ENCODE results near the gene CHST8. TPM values are rescaled to one million over a fixed set of nuclear protein-coding genes. Genes with fewer than 3 reads are reported as not detected.

Gene CHST8
- polyA plus RNA-seq, 3 donors, result not detected

DNA sequence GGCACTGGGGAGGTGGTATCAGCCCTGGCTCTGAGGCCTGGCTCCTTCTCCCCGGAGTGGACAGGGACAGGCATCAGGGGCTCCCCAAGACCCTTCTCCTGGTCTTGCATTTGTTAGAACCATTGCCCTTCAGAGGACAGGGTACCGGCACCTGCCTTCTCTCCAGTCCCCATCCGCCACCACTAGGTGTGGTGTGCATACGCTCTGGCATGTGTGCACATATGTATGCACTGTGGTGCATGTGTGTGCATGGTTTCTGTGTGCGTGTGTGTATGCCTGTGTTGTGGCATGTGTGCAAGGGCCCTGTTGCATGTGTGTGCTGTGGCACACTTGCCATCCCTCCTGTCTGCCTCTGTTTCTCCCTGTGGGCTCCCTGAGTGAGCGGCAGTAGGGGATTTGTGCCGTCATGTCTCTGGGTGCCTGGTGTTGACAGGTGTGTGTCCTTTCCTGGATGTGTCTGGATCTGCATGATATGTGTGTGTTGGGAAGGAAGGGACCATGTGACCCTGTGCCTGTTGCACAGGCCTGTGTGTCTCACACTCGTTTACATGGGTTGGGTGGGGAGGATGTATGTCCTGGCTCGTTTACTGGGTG, 184.2 kb downstream of the CHST8 start:
- no peaks in the 10 kb centered on the region for H3K4me1 ChIP-seq (ENCODE audit: control insufficient read depth in 1 of 2, insufficient read depth in 2 of 2, low read length in 2 of 2)
- no peak overlapping the region for H3K9ac ChIP-seq (ENCODE audit: insufficient read depth, low read length, poor library complexity, severe bottlenecking)
- H3K9me3 ChIP-seq (replicated peaks in 1 of 2; ENCODE audit: control insufficient read depth in 1 of 2, insufficient read depth in 1 of 2, low read length in 2 of 2), result no peaks in the 10 kb centered on the region
- intact Hi-C loops (cut with micrococcal nuclease), result no loop called here
- no peaks in the 10 kb centered on the region for H3K27me3 ChIP-seq (ENCODE audit: control insufficient read depth in 2 of 2, insufficient read depth in 2 of 2, low read length in 2 of 2)
- TF ChIP-seq CTCF (IDR thresholded peaks at IDR 0.05), result no peak
- H4K20me1 ChIP-seq (ENCODE audit: insufficient read depth, low read length), result no peaks in the 10 kb centered on the region
- no peak overlapping the region for H3K4me3 ChIP-seq (replicated peaks in 1 of 3; ENCODE audit: low read depth in 2 of 3, low read length in 3 of 3)
- no peak overlapping the region for H3K4me2 ChIP-seq (replicated peaks; ENCODE audit: extremely low read depth, low read length, poor library complexity, severe bottlenecking)
- no peak overlapping the region for H3K4me3 Mint-ChIP-seq
- DNase-seq, result no peak
- peak overlapping the region in 3 of 7 donors; percentile 0 to 22 (median 19) for H3K27ac Mint-ChIP-seq
- peaks cover 0 to 2% (median 0%) of the 10 kb centered on the region in 3 donors for H3K27me3 Mint-ChIP-seq (ENCODE audit: low read depth in 3 of 3)
- H3K36me3 ChIP-seq (replicated peaks in 1 of 2; ENCODE audit: control insufficient read depth in 1 of 2, insufficient read depth in 2 of 2, low read length in 2 of 2), result peaks cover 62 to 89% of the 10 kb centered on the region in 2 donors
- H3K79me2 ChIP-seq (ENCODE audit: insufficient read depth, low read length), result no peaks in the 10 kb centered on the region
- no peak overlapping the region for H2AFZ ChIP-seq (ENCODE audit: insufficient read depth, low read depth, low read length, poor library complexity, severe bottlenecking)
- 91% methylated on average over 6 of the region's 9 CpGs for WGBS (ENCODE audit: insufficient coverage)
- peaks cover 3% of the 10 kb centered on the region for H3K4me1 Mint-ChIP-seq
- H3K36me3 Mint-ChIP-seq, result peaks cover 73 to 88% of the 10 kb centered on the region in 2 donors
- no peaks in the 10 kb centered on the region for H3K9me3 Mint-ChIP-seq
- H3K27ac ChIP-seq (ENCODE audit: low read depth in 1 of 2, low read length in 2 of 2), result no peak overlapping the region

DNA sequence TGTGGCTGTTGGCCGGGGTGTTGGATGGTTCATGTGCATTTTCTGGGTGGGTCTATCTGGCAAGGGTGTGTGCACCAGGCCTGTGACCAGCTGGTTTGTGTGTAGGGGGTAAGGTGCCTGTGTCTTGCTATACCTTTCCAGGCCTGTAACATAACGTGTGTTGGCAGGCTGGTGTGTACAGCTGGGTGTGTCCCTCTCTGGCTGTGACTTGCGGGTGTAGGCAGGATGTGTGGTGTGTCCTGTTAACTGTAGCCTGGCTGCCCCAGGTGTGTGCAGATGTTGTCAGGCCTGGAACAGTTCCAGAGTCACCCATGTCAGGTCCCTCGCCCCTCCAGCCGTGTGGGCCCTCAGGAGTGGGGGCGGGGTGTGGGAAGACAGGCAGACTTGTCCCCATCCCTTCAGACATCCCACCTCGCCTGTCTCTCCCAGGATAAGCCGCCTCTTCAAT, 184.7 kb downstream of the CHST8 start:
- H3K4me3 Mint-ChIP-seq, result no peak overlapping the region
- intact Hi-C loops (cut with micrococcal nuclease), result no loop called here
- TF ChIP-seq CTCF (IDR thresholded peaks at IDR 0.05), result no peak
- Histone ChIP-seq H3K4me3 (replicated peaks in 1 of 3; ENCODE audit: low read depth in 2 of 3, low read length in 3 of 3) (no peak overlapping the region), H3K4me2 (replicated peaks; ENCODE audit: extremely low read depth, low read length, poor library complexity, severe bottlenecking) (no peak overlapping the region), H3K36me3 (replicated peaks in 1 of 2; ENCODE audit: control insufficient read depth in 1 of 2, insufficient read depth in 2 of 2, low read length in 2 of 2) (peaks cover 60 to 89% of the 10 kb centered on the region in 2 donors), H3K4me1 (ENCODE audit: control insufficient read depth in 1 of 2, insufficient read depth in 2 of 2, low read length in 2 of 2) (no peaks in the 10 kb centered on the region), H3K9me3 (replicated peaks in 1 of 2; ENCODE audit: control insufficient read depth in 1 of 2, insufficient read depth in 1 of 2, low read length in 2 of 2) (no peaks in the 10 kb centered on the region), H3K9ac (ENCODE audit: insufficient read depth, low read length, poor library complexity, severe bottlenecking) (no peak overlapping the region), H2AFZ (ENCODE audit: insufficient read depth, low read depth, low read length, poor library complexity, severe bottlenecking) (no peak overlapping the region), H4K20me1 (ENCODE audit: insufficient read depth, low read length) (no peaks in the 10 kb centered on the region), H3K79me2 (ENCODE audit: insufficient read depth, low read length) (no peaks in the 10 kb centered on the region), H3K27me3 (ENCODE audit: control insufficient read depth in 2 of 2, insufficient read depth in 2 of 2, low read length in 2 of 2) (no peaks in the 10 kb centered on the region), H3K27ac (ENCODE audit: low read depth in 1 of 2, low read length in 2 of 2) (no peak overlapping the region)
- H3K27ac Mint-ChIP-seq, result peak overlapping the region in 3 of 7 donors; percentile 0 to 22 (median 19)
- H3K27me3 Mint-ChIP-seq (ENCODE audit: low read depth in 3 of 3), result peaks cover 0 to 2% (median 2%) of the 10 kb centered on the region in 3 donors
- no peak for DNase-seq
- H3K36me3 Mint-ChIP-seq, result peaks cover 71 to 88% of the 10 kb centered on the region in 2 donors
- peaks cover 3% of the 10 kb centered on the region for H3K4me1 Mint-ChIP-seq
- no peaks in the 10 kb centered on the region for H3K9me3 Mint-ChIP-seq
- WGBS (ENCODE audit: insufficient coverage), result 95% methylated on average over 5 of the region's 8 CpGs

All from CD14-positive monocyte (primary cell).